Epidermal melanocyte (primary cell): ENCODE data around the gene BRAT1.

Experiments
- DNase-seq: peaks from one replicate; pipeline ENCODE4 v3.0.0; 2011; ENCODE audit warnings: low spot score; ENCODE audit not compliant: insufficient read length

BRAT1 gene

GRCh38 chr7:2525658-2526630 is 29.4 kb downstream of the BRAT1 start:
- no peak for DNase-seq

DNA sequence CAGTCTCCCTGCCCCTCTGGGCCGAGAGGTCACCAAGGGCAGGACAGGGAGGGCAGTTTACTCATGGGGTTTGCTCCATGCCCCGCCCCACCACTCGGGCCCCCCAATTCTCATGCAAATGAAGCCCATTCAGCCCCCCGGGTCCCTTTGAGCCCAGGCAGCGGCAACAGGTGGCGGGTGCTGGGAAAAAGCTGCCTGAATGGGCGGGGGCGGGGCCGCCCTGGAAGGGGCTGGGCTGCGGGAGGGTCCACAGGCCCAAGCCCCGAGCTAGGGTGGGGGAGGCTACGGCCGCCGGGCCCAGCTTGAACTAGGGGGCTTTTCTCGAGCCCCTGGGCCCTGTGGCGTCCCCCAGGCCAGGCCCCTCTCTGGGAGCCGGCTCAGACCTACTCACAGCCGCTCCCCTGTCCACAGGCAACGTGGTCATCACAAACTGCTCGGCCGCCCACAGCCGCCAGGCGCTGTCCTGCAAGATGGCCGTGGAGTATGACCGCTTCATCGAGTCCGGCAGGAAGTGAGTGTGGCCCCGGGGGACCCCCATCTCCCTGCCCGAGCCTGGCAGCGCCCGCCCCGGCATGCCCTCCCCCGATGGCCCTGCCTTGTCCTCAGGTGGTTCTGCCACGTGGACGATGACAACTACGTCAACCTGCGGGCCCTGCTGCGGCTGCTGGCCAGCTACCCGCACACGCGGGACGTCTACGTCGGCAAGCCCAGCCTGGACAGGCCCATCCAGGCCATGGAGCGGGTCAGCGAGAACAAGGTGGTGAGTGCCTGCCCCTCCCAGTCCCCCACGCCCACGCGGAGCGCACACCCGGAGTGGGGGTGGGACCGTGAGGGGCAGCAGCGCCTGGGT is 30.3 kb downstream of the BRAT1 start:
- DNase-seq, result no peak

DNA sequence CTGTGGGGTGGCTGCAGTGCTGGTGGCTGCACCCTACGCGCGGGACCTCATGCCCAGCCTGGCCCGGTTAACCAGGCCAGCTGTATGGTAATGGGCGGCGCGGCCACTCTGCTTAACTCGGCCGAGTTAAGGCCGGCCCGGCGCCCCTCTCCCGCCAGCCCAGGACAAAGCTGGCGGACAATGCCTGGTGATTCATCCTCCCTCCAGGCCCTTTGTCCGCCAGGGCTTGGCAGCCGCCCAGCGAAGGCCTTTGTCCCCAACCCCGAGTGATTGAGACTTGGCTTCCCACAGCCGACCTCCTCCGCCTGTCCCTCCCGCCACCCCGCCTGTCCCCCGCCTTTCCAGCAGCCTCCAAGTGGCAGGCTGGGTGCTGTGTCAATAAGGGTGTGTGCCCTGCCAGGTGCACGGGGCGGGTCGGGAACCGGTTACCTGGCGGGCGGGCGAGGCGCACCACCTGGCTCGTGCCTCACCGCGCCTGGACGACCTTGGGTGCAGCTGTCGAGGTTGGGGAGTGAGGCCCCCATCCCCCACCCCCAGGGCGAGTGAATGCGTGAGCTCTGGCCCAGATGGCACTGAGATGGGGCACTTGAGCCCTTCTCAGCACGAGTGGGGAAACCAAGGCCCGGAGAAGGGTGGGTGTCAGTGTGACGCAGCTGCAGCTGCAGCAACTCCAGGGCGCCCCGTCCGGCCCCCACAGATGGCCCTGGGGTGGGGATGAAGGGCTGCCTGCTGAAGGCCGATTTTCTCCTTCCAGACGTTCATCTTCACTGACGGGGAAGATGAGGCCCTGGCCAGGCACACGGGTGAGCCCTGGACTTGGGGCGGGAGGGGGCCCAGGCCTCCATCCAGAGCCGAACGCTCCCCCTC is 31.1 kb downstream of the BRAT1 start:
- DNase-seq, result no peak

DNA sequence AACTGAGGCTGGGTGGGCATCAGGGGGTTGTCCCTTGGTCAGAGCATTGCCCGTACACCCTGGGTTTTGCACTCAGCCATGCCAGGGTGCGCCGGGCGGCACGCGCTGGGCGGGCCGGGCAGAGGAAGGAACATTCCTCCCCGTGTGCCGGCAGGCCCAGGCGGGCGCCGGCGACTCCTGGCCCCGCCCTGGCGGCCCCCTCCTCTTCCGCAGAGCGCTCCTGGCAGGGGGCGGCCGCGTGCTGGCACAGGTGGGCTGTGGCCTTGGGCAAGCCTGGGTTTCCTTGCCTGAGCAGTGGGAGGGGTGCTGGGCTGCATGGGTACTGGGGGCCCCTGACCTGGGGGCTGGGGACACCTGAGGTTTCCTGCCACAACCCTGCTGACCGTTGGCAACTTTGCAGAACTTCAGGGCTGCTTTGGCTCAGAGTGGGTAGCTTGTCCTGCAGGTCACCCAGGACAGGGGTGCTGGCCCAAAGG is 31.8 kb downstream of the BRAT1 start:
- DNase-seq, result no peak

- peak; percentile 88 for DNase-seq
Measured at GRCh38 chr7:2522780-2523433, 32.4 kb downstream of the BRAT1 start.

GRCh38 chr7:2521952-2522591 is 33.3 kb downstream of the BRAT1 start:
- DNase-seq, result no peak

- DNase-seq, result no peak
Measured at GRCh38 chr7:2521341-2521745, 34.0 kb downstream of the BRAT1 start.

DNA sequence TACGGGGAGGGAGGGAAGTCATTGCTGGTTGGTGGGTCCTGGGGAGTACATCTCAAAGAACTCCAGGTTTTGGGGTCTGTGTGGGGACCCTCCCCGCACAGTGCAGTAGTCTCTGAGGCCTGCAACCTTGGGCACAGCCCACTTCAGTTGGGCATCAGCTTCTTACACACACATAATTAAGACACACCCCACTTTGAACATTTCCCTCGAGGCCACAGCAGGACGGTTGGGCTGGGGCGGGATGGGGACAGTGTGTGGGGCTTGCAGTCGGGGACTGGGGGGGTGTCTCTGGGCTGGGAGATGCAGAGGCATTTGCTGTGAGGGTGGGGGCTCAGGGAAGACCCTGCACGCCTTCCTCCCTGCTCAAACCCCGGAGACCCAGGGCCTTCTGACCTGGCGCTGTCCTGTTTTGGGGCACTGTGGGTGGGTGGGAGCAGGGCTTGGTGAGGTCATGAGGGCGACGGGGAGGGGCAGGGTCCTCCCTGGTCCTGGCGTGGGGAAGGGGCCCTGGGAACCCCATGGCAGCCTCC is 34.5 kb downstream of the BRAT1 start:
- no peak for DNase-seq

DNA sequence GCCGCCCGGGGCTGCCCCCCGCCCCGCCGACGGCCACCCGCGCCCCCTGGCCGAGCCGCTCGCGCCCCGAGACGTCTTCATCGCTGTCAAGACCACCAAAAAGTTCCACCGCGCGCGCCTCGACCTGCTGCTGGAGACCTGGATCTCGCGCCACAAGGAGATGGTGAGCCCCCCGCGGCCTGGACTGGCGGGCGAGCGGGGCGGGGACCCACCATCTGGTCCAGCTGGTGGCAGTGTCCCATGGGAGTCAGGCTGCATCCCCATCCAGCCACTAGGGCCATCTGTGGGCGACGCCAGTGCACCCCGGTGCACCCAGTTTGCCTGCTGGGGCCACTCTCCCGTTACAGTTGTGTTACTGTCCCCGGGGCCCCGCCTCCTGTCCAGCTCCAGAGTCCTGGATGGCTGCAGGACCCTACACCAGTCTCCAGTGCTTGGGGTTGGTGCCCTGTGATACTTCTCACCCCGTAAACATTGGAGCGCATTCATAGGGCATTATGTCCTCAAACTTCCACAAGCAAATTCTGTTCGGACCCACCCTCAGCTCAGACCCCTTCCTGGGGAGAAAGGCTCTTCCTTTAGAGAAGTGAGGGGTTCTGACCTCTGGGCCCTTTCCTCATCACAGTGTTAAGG is 35.1 kb downstream of the BRAT1 start:
- DNase-seq, result no peak

DNA sequence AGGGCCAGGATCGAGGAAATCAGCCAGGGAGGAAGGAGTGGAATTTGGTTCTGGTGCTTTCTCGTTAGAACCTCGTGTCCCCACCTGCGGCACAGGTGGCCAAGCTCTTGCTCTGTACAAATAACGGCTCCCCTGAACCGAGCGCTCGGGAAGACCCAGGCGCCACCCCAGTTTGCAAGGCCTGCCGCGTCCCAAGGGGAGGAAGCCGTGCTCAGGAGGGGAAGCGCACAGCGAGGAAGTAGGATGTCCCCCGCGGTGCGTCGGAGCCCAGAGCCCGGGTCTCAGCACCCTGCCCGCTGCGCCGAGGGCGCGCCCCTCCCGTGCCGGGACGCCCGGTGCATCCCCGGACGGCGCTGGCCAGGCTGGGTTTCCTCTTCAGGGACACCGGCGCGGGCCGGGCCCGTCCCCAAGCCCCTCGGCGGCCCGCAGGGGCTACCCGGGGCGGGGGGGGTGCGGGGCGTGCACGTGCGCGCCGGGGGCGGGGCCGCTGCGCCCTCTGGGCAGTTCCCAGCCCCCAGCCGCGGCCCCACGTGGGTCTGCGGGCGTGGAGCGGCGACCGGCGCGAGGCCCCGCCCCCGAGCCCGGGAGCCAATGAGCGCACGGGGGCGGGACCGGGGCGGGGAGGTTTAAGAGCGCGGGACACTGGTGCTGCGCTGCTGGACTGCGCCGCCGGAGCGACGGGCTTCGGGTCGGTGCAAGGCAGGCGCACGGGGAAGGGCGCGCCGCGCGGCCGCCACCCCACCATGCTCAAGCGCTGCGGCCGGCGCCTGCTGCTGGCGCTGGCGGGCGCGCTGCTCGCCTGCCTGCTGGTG is 36.0 kb downstream of the BRAT1 start, which contains the start of gene LFNG:
TSS of gene LFNG (plus strand) at position 656 of the 812 bp plus-strand sequence. CDS start at position 744, 88 bp downstream.
- peak; percentile 96 for DNase-seq

- no peak for DNase-seq
Measured at GRCh38 chr7:2518737-2519118, 36.6 kb downstream of the BRAT1 start.

- no peak for DNase-seq
Measured at GRCh38 chr7:2517678-2518507, 37.4 kb downstream of the BRAT1 start.

DNA sequence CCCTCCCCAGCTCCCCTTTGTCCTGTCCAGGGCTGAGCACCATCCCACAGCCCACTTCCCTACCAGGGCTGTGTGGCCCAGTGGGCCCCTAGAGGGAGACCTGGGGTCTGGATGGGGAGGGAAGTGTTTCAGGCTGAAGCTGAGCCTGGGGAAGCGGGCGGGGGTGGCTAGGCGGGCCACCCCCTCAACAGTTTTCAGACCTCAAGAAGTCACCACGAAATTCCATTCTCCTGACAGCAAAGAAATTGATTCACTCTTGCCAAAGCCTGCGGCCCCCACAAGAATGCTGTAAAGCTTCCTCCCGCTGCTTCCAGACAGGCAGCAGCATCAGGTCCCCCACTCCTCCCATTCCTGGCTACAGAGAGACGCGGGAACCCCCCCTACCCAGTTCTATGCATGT is 38.3 kb downstream of the BRAT1 start:
- peak; percentile 78 for DNase-seq

- DNase-seq, result no peak
Measured at GRCh38 chr7:2516194-2516555, 39.1 kb downstream of the BRAT1 start.

DNA sequence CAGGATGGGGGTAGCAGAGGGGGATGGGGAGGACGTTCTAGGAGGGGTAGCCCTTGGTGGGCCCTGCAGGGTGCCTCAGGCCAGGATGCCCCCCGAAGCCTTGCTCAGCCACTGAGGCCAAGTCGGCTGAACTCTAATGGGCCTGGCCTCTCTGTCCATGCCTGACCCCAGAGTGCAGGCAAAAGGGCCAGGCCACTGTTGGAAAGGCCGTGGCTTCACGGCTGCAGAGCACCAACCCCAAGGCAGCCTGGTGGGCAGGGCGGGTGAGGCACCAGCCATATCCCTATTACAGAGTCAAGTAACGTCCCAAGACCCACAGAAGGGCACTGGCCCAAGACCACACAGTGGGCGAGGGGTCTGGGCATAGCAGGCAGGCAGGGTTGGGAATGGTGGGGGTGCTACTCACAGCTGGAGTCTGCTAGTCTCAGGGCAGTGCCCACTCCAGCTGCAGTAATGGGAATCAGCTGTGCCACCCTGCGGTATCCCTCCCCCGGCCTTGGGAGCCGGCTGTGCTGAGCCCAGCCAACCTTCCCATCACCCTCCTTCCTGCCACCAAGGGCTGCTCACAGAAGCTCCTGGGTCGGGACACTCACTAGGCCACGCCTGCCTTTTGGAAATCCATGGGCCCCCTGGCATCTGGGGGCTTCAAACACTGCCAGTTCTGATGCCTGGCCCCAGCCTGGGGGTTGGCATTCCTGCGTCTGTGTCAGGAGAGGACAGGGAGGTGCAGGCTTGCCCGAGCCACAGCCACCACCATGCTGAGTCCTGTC is 39.7 kb downstream of the BRAT1 start:
- no peak for DNase-seq

DNA sequence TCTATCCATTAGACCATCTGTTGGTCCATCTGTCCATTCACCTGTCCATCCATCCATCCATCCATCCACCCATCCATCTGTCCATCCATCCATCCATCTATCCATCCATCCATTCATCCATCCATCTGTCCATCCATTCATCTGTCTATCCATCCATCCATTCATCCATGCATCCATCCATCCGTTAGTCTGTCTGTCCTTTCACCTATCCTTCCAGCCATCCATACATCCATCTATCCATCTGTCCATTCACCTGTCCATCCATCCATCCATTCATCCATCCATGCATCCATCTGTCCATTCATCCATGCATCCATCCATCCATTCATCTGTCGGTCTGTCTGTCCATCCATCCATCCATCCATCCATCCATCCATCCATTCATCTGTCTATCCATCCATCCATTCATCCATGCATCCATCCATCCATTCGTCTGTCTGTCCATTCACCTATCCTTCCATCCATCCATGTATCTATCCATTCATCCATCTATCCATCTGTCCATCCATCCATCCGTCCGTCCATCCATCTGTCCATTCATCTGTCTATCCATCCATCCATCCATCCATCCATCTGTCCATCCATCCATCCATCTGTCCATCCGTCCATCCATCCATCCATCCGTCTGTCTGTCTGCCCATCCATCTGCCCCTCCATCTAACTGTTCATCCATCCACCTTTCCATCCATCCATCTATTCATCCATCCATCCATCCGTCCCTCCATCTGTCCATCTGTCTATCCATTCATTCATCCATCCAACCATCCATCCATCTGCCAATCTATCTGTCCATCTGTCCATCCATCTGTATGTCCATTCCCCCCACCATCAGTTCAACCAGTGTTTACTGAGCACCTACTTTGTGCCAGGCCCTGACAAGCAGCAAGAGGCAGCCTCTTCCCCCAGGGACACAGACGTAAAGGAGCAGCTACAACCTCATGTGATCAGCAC is 40.6 kb downstream of the BRAT1 start:
- no peak for DNase-seq
